Measurements from ENCODE around the gene CD7.

CD7 gene

GRCh38 chr17:82298538-82299421 is 18.6 kb downstream of the CD7 start:
- H3K4me3 ChIP-seq (ENCODE audit: low read length), result no peak overlapping the region
- no peak for DNase-seq (ENCODE audit: low read depth)
- TF ChIP-seq, protein P1, sequence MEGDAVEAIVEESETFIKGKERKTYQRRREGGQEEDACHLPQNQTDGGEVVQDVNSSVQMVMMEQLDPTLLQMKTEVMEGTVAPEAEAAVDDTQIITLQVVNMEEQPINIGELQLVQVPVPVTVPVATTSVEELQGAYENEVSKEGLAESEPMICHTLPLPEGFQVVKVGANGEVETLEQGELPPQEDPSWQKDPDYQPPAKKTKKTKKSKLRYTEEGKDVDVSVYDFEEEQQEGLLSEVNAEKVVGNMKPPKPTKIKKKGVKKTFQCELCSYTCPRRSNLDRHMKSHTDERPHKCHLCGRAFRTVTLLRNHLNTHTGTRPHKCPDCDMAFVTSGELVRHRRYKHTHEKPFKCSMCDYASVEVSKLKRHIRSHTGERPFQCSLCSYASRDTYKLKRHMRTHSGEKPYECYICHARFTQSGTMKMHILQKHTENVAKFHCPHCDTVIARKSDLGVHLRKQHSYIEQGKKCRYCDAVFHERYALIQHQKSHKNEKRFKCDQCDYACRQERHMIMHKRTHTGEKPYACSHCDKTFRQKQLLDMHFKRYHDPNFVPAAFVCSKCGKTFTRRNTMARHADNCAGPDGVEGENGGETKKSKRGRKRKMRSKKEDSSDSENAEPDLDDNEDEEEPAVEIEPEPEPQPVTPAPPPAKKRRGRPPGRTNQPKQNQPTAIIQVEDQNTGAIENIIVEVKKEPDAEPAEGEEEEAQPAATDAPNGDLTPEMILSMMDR (conservative IDR thresholded peaks at IDR 0.05; ENCODE audit: low read depth, low read length), result no peak

GRCh38 chr17:82297714-82298537 is 19.5 kb downstream of the CD7 start:
- DNase-seq (ENCODE audit: low read depth), result peak; percentile 69
- peak overlapping the region; percentile 32 for H3K4me3 ChIP-seq (ENCODE audit: low read length)

GRCh38 chr17:82297280-82297713 is 20.1 kb downstream of the CD7 start:
- peak; percentile 22 for DNase-seq (ENCODE audit: low read depth)
- TF ChIP-seq, protein P1 (conservative IDR thresholded peaks at IDR 0.05; ENCODE audit: low read depth, low read length), result no peak
- H3K4me3 ChIP-seq (ENCODE audit: low read length), result peak overlapping the region; percentile 32

More at GRCh38 chr17:82297714-82298537, 19.5 kb downstream of the CD7 start:
- TF ChIP-seq, protein P1 (conservative IDR thresholded peaks at IDR 0.05; ENCODE audit: low read depth, low read length), result no peak

DNA sequence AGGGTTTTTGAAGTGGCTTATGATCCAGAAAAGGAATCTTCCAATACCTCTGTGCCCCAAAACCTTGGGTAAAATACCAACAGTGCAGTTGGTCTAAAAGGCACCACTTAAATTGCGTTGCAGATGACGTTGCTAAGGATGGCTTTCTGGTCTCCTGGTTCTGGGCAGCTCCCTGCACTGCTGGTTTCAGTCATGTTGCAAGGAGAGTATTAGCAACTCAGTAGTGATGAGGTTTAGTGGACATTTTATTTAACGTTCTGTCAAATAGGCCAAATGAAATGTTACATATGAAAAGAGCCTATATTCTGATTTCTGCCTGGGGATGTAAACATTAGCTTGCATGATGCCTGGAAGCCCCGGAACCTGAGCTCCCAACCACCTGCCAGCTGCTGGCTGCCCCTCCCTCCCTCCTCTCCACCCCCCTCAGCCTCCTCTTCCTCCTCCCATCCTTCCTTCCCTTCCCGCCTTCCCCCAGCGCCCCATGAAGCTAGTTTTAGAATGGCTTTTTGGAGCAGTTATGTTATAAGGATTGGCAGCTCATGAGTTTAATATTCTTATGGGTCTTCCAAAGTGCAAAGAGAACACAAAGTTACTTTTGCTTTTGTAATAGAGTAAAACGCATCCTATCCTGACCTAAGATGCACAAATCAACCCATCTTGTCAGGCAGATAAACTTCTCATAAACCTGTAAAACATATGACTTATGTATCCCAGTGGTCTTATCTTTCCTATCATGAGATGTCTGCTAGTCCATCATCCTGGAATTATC is 20.7 kb downstream of the CD7 start:
- H3K4me3 ChIP-seq (ENCODE audit: low read length), result no peak overlapping the region
- DNase-seq (ENCODE audit: low read depth), result no peak
- TF ChIP-seq, protein P1 (conservative IDR thresholded peaks at IDR 0.05; ENCODE audit: low read depth, low read length), result no peak

DNA sequence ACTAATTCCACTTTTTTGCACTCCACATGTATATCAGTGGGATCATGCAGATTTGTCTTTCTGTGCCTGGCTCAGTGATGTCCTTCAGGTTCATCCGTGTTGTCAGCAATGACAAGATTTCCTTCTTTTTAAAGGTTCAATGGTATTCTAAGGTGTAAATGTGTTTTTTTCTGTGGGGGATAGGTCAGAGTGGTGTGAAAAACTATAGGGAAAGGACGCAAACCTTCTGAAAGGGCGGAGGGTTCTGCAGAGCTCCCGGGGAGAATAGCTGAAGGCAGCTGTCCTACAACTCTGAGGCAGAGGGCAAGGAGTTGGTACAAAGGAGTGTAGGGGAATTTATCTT is 22.0 kb downstream of the CD7 start:
- TF ChIP-seq, protein P1 (conservative IDR thresholded peaks at IDR 0.05; ENCODE audit: low read depth, low read length), result no peak
- no peak for DNase-seq (ENCODE audit: low read depth)
- no peak overlapping the region for H3K4me3 ChIP-seq (ENCODE audit: low read length)

- DNase-seq (ENCODE audit: low read depth), result no peak
- TF ChIP-seq, protein P1 (conservative IDR thresholded peaks at IDR 0.05; ENCODE audit: low read depth, low read length), result no peak
- no peak overlapping the region for H3K4me3 ChIP-seq (ENCODE audit: low read length)
These were observed 23.2 kb downstream of the CD7 start for GRCh38 chr17:82294064-82294773.

All from retinal pigment epithelial cell (primary cell).